Stomach (tissue), 4 donors: ENCODE results near the gene ETFDH.
"Not testable (repeated sequence)": the region's sequence is repeated elsewhere in the genome, so short reads cannot be mapped to it uniquely, and the experiment has no call there.

Experiments used
- CTCF ChIP-seq, 7 experiments: fragments of 450-650 bp in 4 of 7; fragments of 200-600 bp in 3 of 7; sonication (generic) in 3 of 7; IDR thresholded peaks; one replicate each; pipeline ENCODE4 v1.5.1; 2016 to 2019; ENCODE audit warnings: antibody characterized with exemption in 7 of 7, control low read depth in 2 of 7, mild to moderate bottlenecking in 1 of 7
- EP300 ChIP-seq: sonication (generic); formaldehyde crosslinking; IDR thresholded peaks from one replicate; pipeline ENCODE4 v1.6.1; 2017; ENCODE audit warnings: antibody characterized with exemption
- POLR2A ChIP-seq, 4 donors: fragments of 450-650 bp; IDR thresholded peaks; one replicate each; pipeline ENCODE4 v1.6.1; 2016; ENCODE audit warnings: antibody characterized with exemption in 4 of 4, control low read depth in 2 of 4, mild to moderate bottlenecking in 1 of 4, moderate library complexity in 1 of 4
- POLR2AphosphoS5 ChIP-seq, 3 donors: sonication (generic); formaldehyde crosslinking; IDR thresholded peaks; one replicate each; pipeline ENCODE4 v1.6.1; 2016; ENCODE audit warnings: antibody characterized with exemption in 3 of 3

DNA sequence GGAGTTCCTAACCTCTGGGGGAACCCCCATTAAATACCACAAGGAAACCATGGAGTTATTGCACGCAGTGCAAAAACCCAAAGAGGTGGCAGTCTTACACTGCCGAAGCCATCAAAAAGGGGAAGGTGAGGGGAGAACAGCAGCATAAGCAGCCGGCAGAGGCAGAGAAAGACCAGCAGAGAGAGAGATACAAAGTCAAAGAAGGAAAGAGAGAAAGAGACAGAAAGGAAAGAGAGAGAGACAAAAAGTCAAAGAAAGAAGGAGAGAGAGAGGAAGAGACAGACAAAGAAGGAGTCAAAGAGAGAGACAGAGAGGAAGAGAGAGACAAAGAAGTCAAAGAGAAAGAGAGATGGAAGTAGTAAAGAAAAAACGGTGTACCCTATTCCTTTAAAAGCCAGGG, 8.8 kb upstream of the ETFDH start:
- TF ChIP-seq CTCF (IDR thresholded peaks at IDR 0.05); POLR2A (IDR thresholded peaks at IDR 0.05); POLR2AphosphoS5 (IDR thresholded peaks at IDR 0.05); EP300: not testable (repeated sequence)
